ENCODE measurements around the gene BRSK2. TPM values are rescaled to one million over a fixed set of nuclear protein-coding genes. Genes with fewer than 3 reads are reported as not detected.
"Not testable (repeated sequence)": the region's sequence is repeated elsewhere in the genome, so short reads cannot be mapped to it uniquely, and the experiment has no call there.

The BRSK2 gene
- total RNA-seq, 1 donor from 2014 or later, result 59.9 TPM

DNA sequence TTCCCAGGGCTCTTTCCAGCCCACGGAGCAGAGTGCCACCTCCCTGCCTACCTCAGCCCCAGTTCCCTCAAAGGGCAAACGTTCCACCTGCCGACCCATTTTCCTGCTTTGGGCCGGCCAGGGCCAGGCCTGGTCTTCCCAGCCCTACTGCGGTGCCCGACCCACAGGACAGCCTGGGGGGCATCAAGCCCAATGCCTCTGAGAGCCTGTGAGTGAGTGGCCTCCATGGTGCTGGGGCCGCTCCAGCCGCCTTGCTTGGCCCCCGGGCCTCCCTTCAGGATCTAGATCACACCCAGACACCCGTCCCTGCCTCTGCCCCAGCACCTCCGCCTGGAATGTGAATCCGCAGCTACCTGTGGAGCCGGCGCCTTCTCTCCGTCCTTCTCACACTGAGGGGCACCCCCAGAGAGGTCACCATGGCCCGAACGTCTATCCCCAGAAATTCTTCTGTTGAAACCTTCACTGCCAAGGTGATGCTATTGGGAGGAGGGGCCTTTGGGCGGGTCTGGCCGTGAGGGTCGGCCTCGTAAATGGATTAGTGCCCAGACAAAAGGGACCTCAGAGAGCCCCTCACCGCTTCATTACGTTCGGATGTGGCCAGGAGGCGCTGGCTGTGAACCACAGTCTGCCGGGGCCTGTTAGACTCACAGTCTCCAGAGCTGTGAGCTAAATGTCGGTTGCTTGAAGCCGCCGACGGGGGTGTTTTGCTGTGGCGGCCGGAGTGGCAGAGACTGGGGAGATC is 36.2 kb upstream of the BRSK2 start:
- DNase-seq (ENCODE audit: low read depth, low spot score), result no peak
- no peaks in the 10 kb centered on the region for H3K9me3 Mint-ChIP-seq
- peaks cover 33% of the 10 kb centered on the region for H3K27me3 Mint-ChIP-seq (ENCODE audit: low read depth)
- no peaks in the 10 kb centered on the region for H3K36me3 Mint-ChIP-seq (ENCODE audit: low read depth)
- H3K27ac Mint-ChIP-seq (ENCODE audit: unreplicated experiment), result no peak overlapping the region
- peaks cover 23% of the 10 kb centered on the region for H3K4me1 Mint-ChIP-seq
- TF ChIP-seq, protein P1, sequence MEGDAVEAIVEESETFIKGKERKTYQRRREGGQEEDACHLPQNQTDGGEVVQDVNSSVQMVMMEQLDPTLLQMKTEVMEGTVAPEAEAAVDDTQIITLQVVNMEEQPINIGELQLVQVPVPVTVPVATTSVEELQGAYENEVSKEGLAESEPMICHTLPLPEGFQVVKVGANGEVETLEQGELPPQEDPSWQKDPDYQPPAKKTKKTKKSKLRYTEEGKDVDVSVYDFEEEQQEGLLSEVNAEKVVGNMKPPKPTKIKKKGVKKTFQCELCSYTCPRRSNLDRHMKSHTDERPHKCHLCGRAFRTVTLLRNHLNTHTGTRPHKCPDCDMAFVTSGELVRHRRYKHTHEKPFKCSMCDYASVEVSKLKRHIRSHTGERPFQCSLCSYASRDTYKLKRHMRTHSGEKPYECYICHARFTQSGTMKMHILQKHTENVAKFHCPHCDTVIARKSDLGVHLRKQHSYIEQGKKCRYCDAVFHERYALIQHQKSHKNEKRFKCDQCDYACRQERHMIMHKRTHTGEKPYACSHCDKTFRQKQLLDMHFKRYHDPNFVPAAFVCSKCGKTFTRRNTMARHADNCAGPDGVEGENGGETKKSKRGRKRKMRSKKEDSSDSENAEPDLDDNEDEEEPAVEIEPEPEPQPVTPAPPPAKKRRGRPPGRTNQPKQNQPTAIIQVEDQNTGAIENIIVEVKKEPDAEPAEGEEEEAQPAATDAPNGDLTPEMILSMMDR (conservative IDR thresholded peaks at IDR 0.05), result no peak
- H3K4me3 Mint-ChIP-seq, result no peak overlapping the region

DNA sequence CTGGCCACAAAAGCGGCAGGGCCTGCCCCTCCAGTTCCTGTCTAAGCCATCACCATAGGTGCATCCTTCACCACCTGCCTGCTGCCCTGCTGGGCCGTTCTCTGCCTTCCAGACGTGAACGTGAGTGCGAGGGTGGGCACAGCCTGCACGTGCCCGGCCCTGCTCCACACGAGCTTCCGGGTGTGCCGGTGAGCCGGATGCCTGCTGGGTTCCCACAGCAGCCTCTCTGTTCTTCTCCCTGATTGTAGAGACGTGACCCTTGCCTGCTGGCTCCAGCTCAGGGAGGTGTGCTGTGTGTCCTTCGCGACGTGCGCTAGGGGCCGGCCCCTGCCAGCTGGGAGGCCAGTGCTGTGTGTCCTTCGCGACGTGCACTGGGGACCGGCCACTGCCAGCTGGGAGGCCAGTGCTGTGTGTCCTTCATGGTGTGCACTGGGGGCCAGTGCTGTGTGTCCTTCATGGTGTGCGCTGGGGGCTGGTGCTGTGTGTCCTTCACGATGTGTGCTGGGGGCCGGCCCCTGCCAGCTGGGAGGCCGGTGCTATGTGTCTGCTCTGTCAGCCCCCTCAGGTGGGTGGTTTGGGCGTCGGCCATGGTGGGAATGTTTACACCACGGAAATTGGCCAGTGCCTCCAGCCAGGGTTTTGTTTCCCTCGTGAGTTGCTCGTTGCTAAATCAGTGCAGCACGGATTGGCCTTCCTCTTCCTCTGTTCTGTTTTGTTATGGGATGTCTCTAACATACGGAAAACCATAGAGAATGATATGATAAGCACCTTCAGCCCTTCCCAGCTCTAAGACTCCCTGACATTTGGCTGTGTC is 35.4 kb upstream of the BRSK2 start:
- Mint-ChIP-seq H3K4me1 (peaks cover 15% of the 10 kb centered on the region), H3K27me3 (ENCODE audit: low read depth) (peaks cover 31% of the 10 kb centered on the region), H3K36me3 (ENCODE audit: low read depth) (no peaks in the 10 kb centered on the region), H3K9me3 (no peaks in the 10 kb centered on the region), H3K27ac (ENCODE audit: unreplicated experiment) (no peak overlapping the region), H3K4me3 (no peak overlapping the region)
- no peak for DNase-seq (ENCODE audit: low read depth, low spot score)
- TF ChIP-seq, protein P1 (conservative IDR thresholded peaks at IDR 0.05), result no peak

DNA sequence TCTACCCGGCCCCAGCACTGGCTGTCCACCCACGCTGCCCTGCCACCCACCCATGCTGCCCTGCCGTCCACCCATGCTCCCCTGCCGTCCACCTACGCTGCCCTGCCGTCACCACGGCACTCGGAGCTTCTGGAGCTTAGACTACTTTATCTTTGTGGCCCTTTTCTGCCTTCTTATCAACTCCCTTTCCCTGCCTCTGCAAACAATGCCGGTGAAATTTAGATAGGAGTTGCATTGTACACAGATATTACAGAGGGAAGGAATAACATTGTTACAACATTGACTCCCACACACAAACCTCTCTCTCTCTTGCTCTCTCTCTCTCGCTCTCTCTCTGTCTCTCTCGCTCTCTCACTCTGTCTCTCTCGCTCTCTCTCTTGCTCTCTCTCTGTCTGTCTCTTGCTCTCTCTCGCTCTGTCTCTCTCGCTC is 33.7 kb upstream of the BRSK2 start:
- TF ChIP-seq, protein P1 (conservative IDR thresholded peaks at IDR 0.05), result no peak
- no peak overlapping the region for H3K27ac Mint-ChIP-seq (ENCODE audit: unreplicated experiment)
- no peak overlapping the region for H3K4me3 Mint-ChIP-seq
- peaks cover 31% of the 10 kb centered on the region for H3K27me3 Mint-ChIP-seq (ENCODE audit: low read depth)
- DNase-seq (ENCODE audit: low read depth, low spot score), result no peak
- H3K4me1 Mint-ChIP-seq, result peaks cover 10% of the 10 kb centered on the region
- no peaks in the 10 kb centered on the region for H3K9me3 Mint-ChIP-seq
- H3K36me3 Mint-ChIP-seq (ENCODE audit: low read depth), result no peaks in the 10 kb centered on the region

DNA sequence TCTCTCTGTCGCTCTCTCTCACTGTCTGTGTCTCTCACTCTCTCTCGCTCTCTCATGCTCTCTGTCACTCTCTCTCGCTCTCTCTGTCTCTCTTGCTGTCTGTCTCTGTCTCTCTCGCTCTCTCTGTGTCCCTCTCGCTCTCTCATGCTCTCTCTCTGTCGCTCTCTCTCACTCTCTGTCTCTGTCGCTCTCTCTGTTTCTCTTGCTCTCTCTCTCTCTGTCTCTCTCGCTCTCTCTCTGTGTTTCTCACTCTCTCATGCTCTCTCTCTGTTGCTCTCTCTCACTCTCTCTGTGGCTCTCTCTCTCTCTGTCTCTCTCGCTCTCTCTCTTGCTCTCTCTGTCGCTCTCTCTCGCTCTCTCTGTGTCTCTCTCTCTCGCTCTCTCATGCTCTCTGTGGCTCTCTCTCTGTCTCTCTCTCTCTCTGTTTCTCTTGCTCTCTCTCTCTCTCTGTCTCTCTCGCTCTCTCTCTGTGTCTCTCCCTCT is 33.2 kb upstream of the BRSK2 start:
- H3K36me3 Mint-ChIP-seq (ENCODE audit: low read depth), result no peaks in the 10 kb centered on the region
- no peak overlapping the region for H3K4me3 Mint-ChIP-seq
- DNase-seq (ENCODE audit: low read depth, low spot score), result no peak
- no peak overlapping the region for H3K27ac Mint-ChIP-seq (ENCODE audit: unreplicated experiment)
- TF ChIP-seq, protein P1 (conservative IDR thresholded peaks at IDR 0.05), result no peak
- H3K4me1 Mint-ChIP-seq, result peaks cover 5% of the 10 kb centered on the region
- no peaks in the 10 kb centered on the region for H3K9me3 Mint-ChIP-seq
- H3K27me3 Mint-ChIP-seq (ENCODE audit: low read depth), result peaks cover 27% of the 10 kb centered on the region

DNA sequence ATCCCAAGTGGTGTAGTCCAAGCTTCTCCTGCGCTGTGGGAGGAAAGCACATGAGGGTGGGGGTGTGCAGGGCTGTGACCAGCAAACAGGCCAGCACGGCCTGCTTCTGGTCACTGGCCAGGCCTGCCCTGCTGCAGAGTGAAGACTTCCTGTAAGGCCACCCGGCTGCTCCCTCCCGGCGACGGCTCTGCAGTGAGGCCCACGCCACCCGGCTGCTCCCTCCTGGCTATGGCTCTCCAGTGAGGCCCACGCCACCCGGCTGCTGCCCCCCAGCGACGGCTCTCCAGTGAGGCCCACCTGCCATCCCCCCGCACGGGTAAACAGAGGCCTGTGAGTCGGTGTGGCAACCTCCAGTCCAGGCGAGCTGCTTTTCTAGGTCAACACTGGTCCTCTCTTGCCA is 31.4 kb upstream of the BRSK2 start:
- H3K9me3 Mint-ChIP-seq, result no peaks in the 10 kb centered on the region
- DNase-seq (ENCODE audit: low read depth, low spot score), result no peak
- TF ChIP-seq, protein P1 (conservative IDR thresholded peaks at IDR 0.05), result no peak
- H3K36me3 Mint-ChIP-seq (ENCODE audit: low read depth), result no peaks in the 10 kb centered on the region
- no peak overlapping the region for H3K4me3 Mint-ChIP-seq
- H3K27ac Mint-ChIP-seq (ENCODE audit: unreplicated experiment), result no peak overlapping the region
- H3K4me1 Mint-ChIP-seq, result peaks cover under 1% of the 10 kb centered on the region
- peaks cover 31% of the 10 kb centered on the region for H3K27me3 Mint-ChIP-seq (ENCODE audit: low read depth)

DNA sequence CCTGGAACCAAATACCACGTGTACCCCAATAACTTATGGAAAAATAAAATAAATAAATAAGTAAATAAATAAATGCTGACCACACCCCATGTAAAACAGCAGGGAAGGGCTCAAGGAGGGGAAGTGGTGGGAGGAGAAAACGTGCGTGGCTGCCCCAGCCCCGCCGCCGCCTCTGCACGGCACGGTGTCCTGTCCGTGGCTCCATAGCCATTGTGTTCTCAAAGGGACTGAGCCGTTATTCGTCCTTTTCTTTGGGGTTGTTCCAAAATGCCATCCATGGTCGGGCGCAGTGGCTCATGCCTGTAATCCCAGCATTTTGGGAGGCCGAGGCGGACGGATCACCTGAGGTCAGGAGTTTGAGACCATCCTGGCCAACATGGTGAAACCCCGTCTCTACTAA is 30.8 kb upstream of the BRSK2 start:
- not testable (repeated sequence) for H3K4me3 Mint-ChIP-seq; H3K4me1 Mint-ChIP-seq; H3K36me3 Mint-ChIP-seq (ENCODE audit: low read depth); H3K27ac Mint-ChIP-seq (ENCODE audit: unreplicated experiment); DNase-seq (ENCODE audit: low read depth, low spot score); H3K9me3 Mint-ChIP-seq
- peaks cover 32% of the 10 kb centered on the region for H3K27me3 Mint-ChIP-seq (ENCODE audit: low read depth)
